Retina (tissue), 1 donor: ENCODE measurements around the gene CDCA5.

Experiments used
- DNase-seq: peaks from one replicate; pipeline ENCODE4 v3.0.0-alpha.2; 2016

CDCA5 gene

GRCh38 chr11:65083834-65084597 lies at the start of gene CDCA5, which contains the start of gene ZFPL1:
Gene CDCA5, minus strand, starts transcription at chr11:65084040. Its CDS starts 62 bp downstream, at chr11:65083978.
Gene ZFPL1, plus strand, starts transcription at chr11:65084222. Its CDS starts 477 bp downstream, at chr11:65084699.
- DNase-seq: peak; percentile 98

- DNase-seq: no peak
Measured at GRCh38 chr11:65132988-65133700, 49.3 kb upstream of the CDCA5 start.

- DNase-seq: no peak
Measured at GRCh38 chr11:65132238-65132987, 48.6 kb upstream of the CDCA5 start.

GRCh38 chr11:65131895-65132237 lies 48.0 kb upstream of the CDCA5 start:
- no peak for DNase-seq

GRCh38 chr11:65131417-65131776 lies 47.6 kb upstream of the CDCA5 start:
- DNase-seq: no peak

- no peak for DNase-seq
Measured at GRCh38 chr11:65130631-65131416, 47.0 kb upstream of the CDCA5 start.

GRCh38 chr11:65129649-65130441 lies 46.0 kb upstream of the CDCA5 start:
- no peak for DNase-seq

- no peak for DNase-seq
Measured at GRCh38 chr11:65128182-65129145, 44.6 kb upstream of the CDCA5 start.

- DNase-seq: no peak
Measured at GRCh38 chr11:65127473-65128181, 43.8 kb upstream of the CDCA5 start.

GRCh38 chr11:65126624-65127274 lies 42.9 kb upstream of the CDCA5 start:
- DNase-seq: no peak

GRCh38 chr11:65125197-65126056 lies 41.6 kb upstream of the CDCA5 start:
- DNase-seq: no peak

GRCh38 chr11:65124480-65125196 lies 40.8 kb upstream of the CDCA5 start:
- no peak for DNase-seq

GRCh38 chr11:65121865-65122696 lies 38.2 kb upstream of the CDCA5 start, which contains the start of the genes FAU and MRPL49:
Gene FAU, minus strand, starts transcription at chr11:65122134. Its CDS starts 321 bp downstream, at chr11:65121813.
Gene MRPL49, plus strand, starts transcription at chr11:65122321. Its CDS starts 26 bp downstream, at chr11:65122347.
- DNase-seq: peak; percentile 96

GRCh38 chr11:65121447-65121864 lies 37.6 kb upstream of the CDCA5 start:
- DNase-seq: peak; percentile 23

- DNase-seq: no peak
Measured at GRCh38 chr11:65120831-65121230, 37.0 kb upstream of the CDCA5 start.

GRCh38 chr11:65119670-65119995 lies 35.8 kb upstream of the CDCA5 start:
- DNase-seq: no peak
